HEK293 (cell line): ENCODE results near the gene PLK5.

Experiments
- CTCF ChIA-PET: fragments of 350-600 bp; formaldehyde crosslinking; extraction: SDS; loops from one replicate; lab custom pipeline; 2021; ENCODE audit warnings: antibody characterized with exemption; lab: Yijun Ruan, JAX
- POLR2A ChIA-PET: fragments of 300-600 bp; formaldehyde crosslinking; extraction: SDS; loops from one replicate; lab custom pipeline; 2020; ENCODE audit warnings: antibody characterized with exemption, inconsistent platforms; lab: Yijun Ruan, JAX
- H3K27ac ChIP-seq: fragments of 200-500 bp; sonication (Bioruptor generic); 2 replicates; pipeline ENCODE4 v1.5.1; 2014; ENCODE audit warnings: low read depth, low read length, control low read depth, inconsistent platforms; ENCODE audit errors: extremely low read depth
- H3K36me3 ChIP-seq, 2 experiments: fragments of 200-500 bp in 1 of 2; sonication (Bioruptor generic) in 1 of 2; 1 replicate in 1 of 2; 2 replicates in 1 of 2; pipeline ENCODE4 v1.5.1; 2014 to 2017; ENCODE audit warnings: inconsistent platforms in 2 of 2, low read length in 2 of 2; ENCODE audit not compliant: control insufficient read depth in 2 of 2, insufficient read depth in 1 of 2
- H3K4me1 ChIP-seq: fragments of 200-500 bp; sonication (Bioruptor generic); 2 replicates; pipeline ENCODE4 v1.5.1; 2014; ENCODE audit warnings: mild to moderate bottlenecking, low read length, inconsistent platforms; ENCODE audit not compliant: control insufficient read depth, insufficient read depth
- H3K4me3 ChIP-seq: 2 replicates; pipeline ENCODE4 v1.5.1; 2011; ENCODE audit warnings: low read depth, mild to moderate bottlenecking, control low read depth, low read length, moderate library complexity
- H3K9me3 ChIP-seq: fragments of 200-500 bp; sonication (Bioruptor generic); 2 replicates; pipeline ENCODE4 v1.5.1; 2014; ENCODE audit warnings: low read depth, low read length, inconsistent platforms; ENCODE audit not compliant: control insufficient read depth, insufficient read depth
- BCL11A ChIP-seq: fragments of 450-650 bp; formaldehyde crosslinking; IDR thresholded peaks from 2 replicates; pipeline ENCODE4 v1.5.1; 2016; ENCODE audit warnings: low read depth, missing biosample characterization, missing genetic modification characterization
- GFI1B ChIP-seq: fragments of 450-650 bp; formaldehyde crosslinking; IDR thresholded peaks from 2 replicates; pipeline ENCODE4 v1.5.1; 2016; ENCODE audit warnings: missing biosample characterization, missing genetic modification characterization
- KLF1 ChIP-seq: fragments of 450-650 bp; formaldehyde crosslinking; IDR thresholded peaks from 2 replicates; pipeline ENCODE4 v1.5.1; 2016; ENCODE audit warnings: missing biosample characterization, missing genetic modification characterization
- MEIS1 ChIP-seq: sonication (generic); formaldehyde crosslinking; IDR thresholded peaks from 2 replicates; pipeline ENCODE4 v1.8.1; 2022; ENCODE audit warnings: missing genetic modification reagents, mild to moderate bottlenecking, borderline replicate concordance
- MYNN ChIP-seq: fragments of 450-650 bp; formaldehyde crosslinking; IDR thresholded peaks from 2 replicates; pipeline ENCODE4 v1.5.1; 2016; ENCODE audit warnings: missing biosample characterization, missing genetic modification characterization, borderline replicate concordance
- PRDM6 ChIP-seq: fragments of 450-650 bp; formaldehyde crosslinking; IDR thresholded peaks from 2 replicates; pipeline ENCODE4 v1.5.1; 2017; ENCODE audit warnings: missing biosample characterization, missing genetic modification characterization
- SCRT2 ChIP-seq: fragments of 450-650 bp; formaldehyde crosslinking; IDR thresholded peaks from 2 replicates; pipeline ENCODE4 v1.5.1; 2016; ENCODE audit warnings: missing biosample characterization, missing genetic modification characterization
- YY2 ChIP-seq: fragments of 450-650 bp; formaldehyde crosslinking; IDR thresholded peaks from 2 replicates; pipeline ENCODE4 v1.5.1; 2016; ENCODE audit warnings: missing biosample characterization, missing genetic modification characterization
- ZEB2 ChIP-seq: fragments of 450-650 bp; formaldehyde crosslinking; IDR thresholded peaks from 2 replicates; pipeline ENCODE4 v1.5.1; 2016; ENCODE audit warnings: missing biosample characterization, missing genetic modification characterization
- ZNF16 ChIP-seq: fragments of 450-650 bp; formaldehyde crosslinking; IDR thresholded peaks from 2 replicates; pipeline ENCODE4 v1.5.1; 2016; ENCODE audit warnings: low read depth, missing biosample characterization, missing genetic modification characterization
- ZNF214 ChIP-seq: fragments of 450-650 bp; formaldehyde crosslinking; IDR thresholded peaks from 2 replicates; pipeline ENCODE4 v1.5.1; 2017; ENCODE audit warnings: missing biosample characterization, mild to moderate bottlenecking, missing genetic modification characterization, borderline replicate concordance
- ZNF324 ChIP-seq: fragments of 450-650 bp; formaldehyde crosslinking; IDR thresholded peaks from 2 replicates; pipeline ENCODE4 v1.5.1; 2016; ENCODE audit warnings: missing biosample characterization, missing genetic modification characterization
- ZNF335 ChIP-seq: fragments of 450-650 bp; formaldehyde crosslinking; conservative IDR thresholded peaks from 2 replicates; pipeline ENCODE4 v1.5.1; 2016; ENCODE audit warnings: missing biosample characterization, missing genetic modification characterization
- ZNF366 ChIP-seq: fragments of 450-650 bp; formaldehyde crosslinking; conservative IDR thresholded peaks from 2 replicates; pipeline ENCODE4 v1.5.1; 2016; ENCODE audit warnings: missing biosample characterization, missing genetic modification characterization
- ZNF521 ChIP-seq: fragments of 450-650 bp; formaldehyde crosslinking; IDR thresholded peaks from 2 replicates; pipeline ENCODE4 v1.5.1; 2017; ENCODE audit warnings: missing biosample characterization, mild to moderate bottlenecking, missing genetic modification characterization
- ZNF596 ChIP-seq: fragments of 450-650 bp; IDR thresholded peaks from 2 replicates; pipeline ENCODE4 v1.5.0; 2018; ENCODE audit warnings: missing biosample characterization, mild to moderate bottlenecking, missing genetic modification characterization, moderate library complexity
- ZNF792 ChIP-seq: fragments of 450-650 bp; formaldehyde crosslinking; IDR thresholded peaks from 2 replicates; pipeline ENCODE4 v1.5.1; 2016; ENCODE audit warnings: missing biosample characterization, missing genetic modification characterization
- ZSCAN4 ChIP-seq: fragments of 450-650 bp; formaldehyde crosslinking; IDR thresholded peaks from 2 replicates; pipeline ENCODE4 v1.5.1; 2017; ENCODE audit warnings: missing biosample characterization, missing genetic modification characterization

PLK5 gene

GRCh38 chr19:1554968-1555367, 31.1 kb downstream of the PLK5 start:
- Histone ChIP-seq H3K27ac (no peak overlapping the region), H3K36me3 (peaks cover 0 to 9% of the 10 kb centered on the region in 2 experiments; a peak in 1 of 3 replicates), H3K9me3 (no peaks in the 10 kb centered on the region), H3K4me3 (no peak overlapping the region), H3K4me1 (no peaks in the 10 kb centered on the region)
- ChIA-PET POLR2A (no interaction called here), CTCF (no interaction called here)
- TF ChIP-seq GFI1B (tag by site-specific recombination): no peak
- no peak for TF ChIP-seq ZNF521 (tag by site-specific recombination)
- TF ChIP-seq ZNF792 (tag by site-specific recombination): no peak
- no peak for TF ChIP-seq MEIS1
- no peak for TF ChIP-seq ZEB2
- no peak for TF ChIP-seq ZNF335 (tag by site-specific recombination)
- TF ChIP-seq ZNF596 (tag by site-specific recombination): no peak

GRCh38 chr19:1555487-1556389, 31.9 kb downstream of the PLK5 start:
- POLR2A ChIA-PET: no interaction called here
- CTCF ChIA-PET: no interaction called here
- Histone ChIP-seq H3K4me1 (no peaks in the 10 kb centered on the region), H3K4me3 (no peak overlapping the region), H3K9me3 (no peaks in the 10 kb centered on the region), H3K36me3 (peaks cover 0 to 9% of the 10 kb centered on the region in 2 experiments; a peak in 1 of 3 replicates), H3K27ac (no peak overlapping the region)
- TF ChIP-seq PRDM6 (tag by site-specific recombination) (no peak), ZNF16 (no peak), KLF1 (no peak), MYNN (no peak), SCRT2 (tag by site-specific recombination) (no peak)

GRCh38 chr19:1556390-1557070, 32.7 kb downstream of the PLK5 start:
- Histone ChIP-seq H3K4me3 (no peak overlapping the region), H3K9me3 (no peaks in the 10 kb centered on the region), H3K27ac (no peak overlapping the region), H3K4me1 (no peaks in the 10 kb centered on the region), H3K36me3 (peaks cover 0 to 13% of the 10 kb centered on the region in 2 experiments; a peak in 2 of 3 replicates)
- POLR2A ChIA-PET: no interaction called here
- no peak for TF ChIP-seq ZNF324
- TF ChIP-seq ZNF214: no peak
- TF ChIP-seq YY2 (tag by site-specific recombination): no peak
- no peak for TF ChIP-seq ZSCAN4 (tag by site-specific recombination)
- TF ChIP-seq ZNF366 (tag by site-specific recombination): no peak
- no peak for TF ChIP-seq BCL11A (tag by site-specific recombination)
- CTCF ChIA-PET: interaction anchor here (0.6 kb wide), 1 partner anchor 40 kb away, joined by 6 read pairs; no protein-coding TSS in a partner anchor
